DMS114 treated with DMSO at 0.1 percent for 48 hours (cell line): Measurements from ENCODE around the gene FAM227B.
"Not testable (repeated sequence)": the region's sequence is repeated elsewhere in the genome, so short reads cannot be mapped to it uniquely, and the experiment has no call there.

ENCODE experiments used
- DNase-seq: peaks from one replicate; lab custom pipeline; 2025; ENCODE audit not compliant: unreplicated experiment; lab: John Stamatoyannopoulos, UW

FAM227B gene

GRCh38 chr15:49620658-49621368, at the start of gene FAM227B, which contains the start of gene DTWD1:
Gene FAM227B (minus strand): TSS chr15:49620818. CDS start chr15:49615171, 5,647 bp downstream.
Gene DTWD1 (plus strand): TSS chr15:49621048. CDS start chr15:49625168, 4,120 bp downstream.
- DNase-seq = peak; percentile 94

- DNase-seq = no peak
Observed at GRCh38 chr15:49669288-49669687, 48.7 kb upstream of the FAM227B start.

GRCh38 chr15:49666486-49666885, 45.9 kb upstream of the FAM227B start:
- DNase-seq = not testable (repeated sequence)

- no peak for DNase-seq
Observed at GRCh38 chr15:49664716-49665115, 44.1 kb upstream of the FAM227B start.

- DNase-seq = no peak
Observed at GRCh38 chr15:49656734-49657133, 36.1 kb upstream of the FAM227B start.

- no peak for DNase-seq
Observed at GRCh38 chr15:49652922-49653321, 32.3 kb upstream of the FAM227B start.

- no peak for DNase-seq
Observed at GRCh38 chr15:49650676-49651075, 30.1 kb upstream of the FAM227B start.

- no peak for DNase-seq
Observed at GRCh38 chr15:49649987-49650386, 29.4 kb upstream of the FAM227B start.

GRCh38 chr15:49646891-49647290, 26.3 kb upstream of the FAM227B start:
- DNase-seq = no peak

- no peak for DNase-seq
Observed at GRCh38 chr15:49645941-49646340, 25.3 kb upstream of the FAM227B start.

- DNase-seq = no peak
Observed at GRCh38 chr15:49645277-49645676, 24.7 kb upstream of the FAM227B start.

GRCh38 chr15:49644364-49644794, 23.8 kb upstream of the FAM227B start:
- DNase-seq = no peak

GRCh38 chr15:49637857-49638256, 17.2 kb upstream of the FAM227B start:
- no peak for DNase-seq

- DNase-seq = no peak
Observed at GRCh38 chr15:49628379-49628778, 7.8 kb upstream of the FAM227B start.

- DNase-seq = no peak
Observed at GRCh38 chr15:49627407-49627877, 6.8 kb upstream of the FAM227B start.

GRCh38 chr15:49625460-49626036, 4.9 kb upstream of the FAM227B start:
- no peak for DNase-seq

GRCh38 chr15:49624056-49624455, 3.4 kb upstream of the FAM227B start:
- DNase-seq = no peak

- DNase-seq = no peak
Observed at GRCh38 chr15:49622561-49622960, 1.9 kb upstream of the FAM227B start.

- no peak for DNase-seq
Observed at GRCh38 chr15:49621887-49622286, 1.3 kb upstream of the FAM227B start.

GRCh38 chr15:49621401-49621811, 788 bp upstream of the FAM227B start:
- no peak for DNase-seq

GRCh38 chr15:49620199-49620598, 419 bp downstream of the FAM227B start:
- DNase-seq = peak; percentile 37

- DNase-seq = no peak
Observed at GRCh38 chr15:49619226-49619625, 1.4 kb downstream of the FAM227B start.
